Embryonic facial prominence (tissue), 1 donor: ENCODE data around the gene TMEM119.
"Not testable (repeated sequence)": the region's sequence is repeated elsewhere in the genome, so short reads cannot be mapped to it uniquely, and the experiment has no call there.

Experiments
- DNase-seq: peaks from one replicate; pipeline ENCODE4 v3.0.0-alpha.2; 2016; ENCODE audit errors: extremely low spot score

TMEM119 gene

GRCh38 chr12:108635201-108635996, 37.5 kb upstream of the TMEM119 start:
- DNase-seq: no peak

- DNase-seq: no peak
Measured at GRCh38 chr12:108634341-108634751, 36.5 kb upstream of the TMEM119 start.

DNA sequence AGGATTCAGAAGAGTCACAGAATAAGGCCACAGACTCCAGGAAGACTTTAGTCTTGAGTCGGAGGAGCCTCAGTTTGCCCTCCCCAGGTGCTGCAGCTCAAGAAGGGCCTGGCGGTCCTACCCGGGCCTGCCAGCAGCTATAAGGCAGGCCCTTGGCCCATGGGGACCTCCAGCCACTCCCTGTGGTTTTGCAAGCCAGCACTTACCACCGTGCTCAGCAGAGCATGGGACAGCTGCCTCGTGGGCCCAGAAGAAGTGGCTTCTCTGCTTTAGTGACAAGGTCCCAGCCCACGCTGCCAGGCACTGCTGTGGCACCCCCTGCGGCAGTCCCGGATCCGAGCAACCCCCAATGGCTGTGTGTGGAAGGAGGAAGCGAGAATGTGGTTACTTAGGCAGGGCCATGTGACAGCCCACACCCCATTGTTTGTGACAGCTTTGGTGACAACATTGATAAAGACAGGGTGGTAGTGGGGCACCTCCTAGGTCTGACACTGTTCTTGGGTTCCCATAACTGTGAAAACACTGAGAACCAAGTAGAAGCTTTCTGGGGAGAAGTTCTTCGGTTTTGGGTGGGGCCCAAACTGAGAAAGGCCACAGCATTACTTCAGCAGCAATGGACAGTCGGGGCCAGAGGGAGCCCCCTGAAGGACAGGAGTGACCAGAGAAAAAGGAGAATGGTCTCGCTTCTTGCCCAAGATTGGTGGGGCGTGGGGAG, 35.8 kb upstream of the TMEM119 start, which contains the start of gene SELPLG:
Gene SELPLG (minus strand): TSS at position 361 of the 715 bp plus-strand sequence. CDS start 9,587 bp downstream, outside the sequence.
- no peak for DNase-seq

- DNase-seq: no peak
Measured at GRCh38 chr12:108633081-108633533, 35.2 kb upstream of the TMEM119 start.

DNA sequence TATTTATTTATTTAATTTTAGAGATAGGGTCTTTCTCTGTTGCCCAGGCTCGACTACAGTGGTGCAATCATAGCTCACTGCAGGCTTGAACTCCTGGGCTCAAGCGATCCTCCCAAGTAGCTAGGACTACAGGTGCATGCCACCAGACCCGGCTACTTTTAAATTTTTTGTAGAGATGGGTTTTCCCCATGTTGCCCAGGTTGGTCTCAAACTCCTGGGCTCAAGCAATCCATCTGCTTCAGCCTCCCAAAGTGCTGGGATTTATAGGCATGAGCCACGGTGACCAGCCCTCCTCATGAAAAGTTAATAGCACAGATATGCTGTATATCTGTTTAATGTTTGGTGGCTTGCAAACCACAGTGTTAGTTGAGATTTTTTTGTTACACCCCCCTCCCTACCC, 33.4 kb upstream of the TMEM119 start:
- not testable (repeated sequence) for DNase-seq

DNA sequence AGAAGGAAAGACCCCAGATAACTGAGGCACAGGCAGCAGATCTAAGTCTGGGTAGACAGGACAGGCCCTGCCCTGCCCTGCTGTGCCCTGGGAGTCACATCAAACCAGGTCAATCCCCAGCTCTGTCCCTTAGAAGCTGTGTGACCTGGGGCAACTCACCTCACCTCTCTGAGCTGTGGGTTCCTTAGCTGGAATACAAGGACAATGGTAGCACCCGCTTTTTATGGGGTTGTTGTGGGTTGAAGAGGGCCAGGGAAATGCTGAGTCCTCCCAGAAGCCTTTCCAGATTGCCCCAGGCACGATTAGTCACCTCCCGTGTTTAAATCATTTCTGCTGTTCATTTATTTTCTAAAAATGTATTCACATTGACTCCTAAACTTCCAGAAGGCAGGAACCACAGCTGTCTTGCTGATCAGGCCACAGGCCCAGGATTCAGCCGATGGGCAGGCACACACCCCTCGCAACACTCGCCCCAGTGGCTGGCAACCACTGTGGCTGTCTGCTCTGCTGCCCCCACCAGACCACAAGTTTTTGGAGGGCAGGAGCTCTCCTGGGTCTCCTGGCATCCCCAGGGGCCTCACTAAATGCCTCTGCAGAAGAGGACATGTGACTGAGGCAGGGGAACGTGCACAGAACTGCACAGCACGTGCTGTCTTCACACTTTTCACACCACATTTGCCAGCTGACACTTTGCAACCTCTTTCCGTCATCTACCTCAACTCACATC, 32.8 kb upstream of the TMEM119 start:
- DNase-seq: no peak

DNA sequence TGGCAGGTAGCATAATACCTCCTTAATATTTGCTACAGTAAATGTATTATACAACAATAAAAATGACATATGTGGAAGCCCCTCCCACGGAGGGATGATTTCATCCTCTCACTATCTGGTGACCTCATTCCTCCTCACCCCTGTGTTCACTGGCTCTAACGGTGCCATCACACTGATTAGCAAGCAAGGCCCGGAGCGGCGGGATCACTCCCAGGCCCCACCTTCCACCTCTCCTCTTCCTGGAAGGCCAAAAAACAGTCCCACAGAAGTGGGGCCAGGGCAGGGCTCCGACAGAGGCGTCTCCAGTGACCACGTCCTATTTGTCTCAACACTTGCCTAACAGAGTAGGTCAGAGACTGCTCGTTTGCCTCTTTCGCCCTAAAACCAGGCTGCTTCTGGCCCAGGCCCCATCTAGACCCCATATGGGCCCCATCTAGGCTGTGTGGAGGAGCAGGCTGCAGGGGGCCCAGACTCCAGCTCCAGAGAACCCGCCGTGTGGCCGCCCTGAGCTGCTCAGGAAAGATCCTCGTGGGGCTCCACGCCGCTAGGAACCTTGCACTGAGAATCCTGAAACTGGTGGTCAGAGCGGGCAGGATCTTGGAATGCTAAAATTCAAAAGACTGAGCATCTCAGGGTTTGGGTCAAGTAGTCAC, 32.1 kb upstream of the TMEM119 start:
- DNase-seq: no peak

GRCh38 chr12:108629151-108629550, 31.3 kb upstream of the TMEM119 start:
- DNase-seq: no peak

GRCh38 chr12:108627134-108627920, 29.4 kb upstream of the TMEM119 start:
- no peak for DNase-seq

DNA sequence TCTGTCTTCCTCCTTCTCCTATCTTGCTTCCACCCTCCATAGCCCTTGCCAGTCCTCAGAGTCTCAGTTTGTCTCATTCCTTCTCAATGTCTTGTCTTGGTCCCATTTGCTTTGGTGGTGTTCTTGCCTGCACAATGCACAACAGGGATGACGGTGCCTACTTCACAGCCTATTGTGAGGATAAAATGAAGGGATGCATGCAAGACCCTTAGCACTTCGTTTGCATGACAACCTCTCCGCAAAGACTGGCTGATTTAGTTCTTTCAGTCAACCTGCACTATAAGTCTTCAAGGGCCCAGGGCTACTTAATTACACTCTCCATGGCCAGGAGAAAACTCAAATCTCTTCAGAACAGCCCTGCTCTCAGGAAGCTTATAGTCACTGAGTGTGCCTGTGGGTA, 27.3 kb upstream of the TMEM119 start:
- no peak for DNase-seq

GRCh38 chr12:108623577-108623976, 25.7 kb upstream of the TMEM119 start:
- no peak for DNase-seq

- DNase-seq: no peak
Measured at GRCh38 chr12:108622921-108623514, 25.1 kb upstream of the TMEM119 start.

DNA sequence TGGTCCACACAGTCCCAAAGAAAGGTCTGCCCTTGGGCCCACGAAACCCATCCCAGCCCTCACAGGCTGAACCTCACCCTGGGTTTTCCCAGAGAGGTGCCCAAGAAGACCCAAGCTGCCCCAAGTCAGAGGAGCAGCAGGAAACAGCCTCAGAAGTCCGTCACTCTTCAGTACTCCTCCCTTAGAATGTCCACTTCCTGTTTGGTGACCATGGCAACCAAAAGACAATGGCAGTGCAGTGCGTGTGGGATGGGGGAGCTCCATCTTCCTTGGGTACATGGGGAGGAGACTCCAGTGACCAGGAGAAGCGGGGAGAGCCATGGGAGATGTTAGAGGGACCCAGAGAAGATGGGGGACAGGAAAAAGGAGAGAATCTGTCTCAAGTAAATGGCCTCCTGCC, 24.5 kb upstream of the TMEM119 start:
- DNase-seq: no peak

DNA sequence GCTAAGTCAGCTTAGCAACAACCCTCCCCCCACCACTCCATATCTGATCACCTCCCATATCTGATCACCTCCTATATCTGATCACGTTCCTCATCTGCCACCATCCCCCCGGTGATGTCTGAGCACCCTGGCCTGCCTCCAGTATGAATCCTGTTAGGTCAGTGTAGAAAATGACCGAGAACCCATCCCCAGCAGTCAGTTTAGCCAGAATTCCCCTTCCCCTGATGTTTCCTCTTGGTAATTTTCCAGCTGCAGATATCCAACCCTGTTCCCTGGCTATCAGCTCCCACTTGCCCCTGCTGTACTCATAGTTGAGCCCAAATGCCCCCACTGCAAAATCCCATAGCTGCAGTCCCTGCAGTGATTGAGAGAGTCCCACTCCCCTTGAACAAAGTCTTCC, 23.3 kb upstream of the TMEM119 start:
- no peak for DNase-seq

DNA sequence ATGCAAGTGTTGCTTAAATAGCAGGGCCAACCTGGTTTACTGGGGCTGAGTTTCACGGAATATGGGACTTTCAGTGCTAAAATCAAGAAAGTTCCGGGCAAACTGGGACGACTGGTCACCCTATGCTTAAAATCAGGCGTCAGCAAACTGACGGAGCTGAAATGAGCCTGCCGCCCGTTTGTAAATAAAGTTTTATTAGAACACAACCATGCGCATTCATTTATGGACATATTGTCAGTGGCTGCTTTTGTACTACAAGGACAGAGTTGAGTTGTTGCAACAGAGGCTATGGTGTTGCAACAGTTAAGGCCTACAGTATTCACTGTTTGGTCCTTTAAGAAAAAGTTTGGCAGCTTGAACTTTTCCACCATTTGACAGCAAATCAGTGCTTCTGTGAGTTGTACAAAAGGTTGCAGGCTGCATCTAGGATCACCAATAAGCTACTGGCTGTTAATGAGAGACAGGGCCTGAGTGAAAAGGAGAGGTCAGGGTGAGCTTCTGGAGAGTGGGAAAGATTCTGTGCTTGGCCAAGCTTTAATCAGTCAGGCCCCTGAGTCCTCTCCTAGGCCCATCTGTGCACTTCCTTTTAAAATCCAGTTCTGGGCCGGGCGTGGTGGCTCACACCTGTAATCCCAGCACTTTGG, 22.5 kb upstream of the TMEM119 start:
- DNase-seq: no peak

- DNase-seq: no peak
Measured at GRCh38 chr12:108619369-108620160, 21.7 kb upstream of the TMEM119 start.

GRCh38 chr12:108618953-108619274, 21.0 kb upstream of the TMEM119 start:
- not testable (repeated sequence) for DNase-seq

GRCh38 chr12:108618079-108618952, 20.4 kb upstream of the TMEM119 start:
- peak; percentile 70 for DNase-seq
